Hematopoietic multipotent progenitor cell treated with erythropoietin and hydrocortisone succinate and interleukin-3 and kit ligand, for 4 days (in vitro differentiated cells): Measurements from ENCODE around the gene PRR33.
A peak's percentile ranks its signal among the peaks of the same experiment; 100 is the strongest.

Experiments used
- DNase-seq: peaks from one replicate; pipeline ENCODE4 v3.0.0-alpha.2; 2015

The PRR33 gene

GRCh38 chr11:1927848-1928469, 36.3 kb upstream of the PRR33 start:
- no peak for DNase-seq

GRCh38 chr11:1927026-1927847, 35.5 kb upstream of the PRR33 start:
- DNase-seq: no peak

- peak; percentile 74 for DNase-seq
Observed at GRCh38 chr11:1926156-1927025, 34.7 kb upstream of the PRR33 start.

- no peak for DNase-seq
Observed at GRCh38 chr11:1925373-1926155, 33.9 kb upstream of the PRR33 start.

GRCh38 chr11:1924646-1925372, 33.1 kb upstream of the PRR33 start:
- DNase-seq: no peak

- DNase-seq: no peak
Observed at GRCh38 chr11:1924181-1924580, 32.5 kb upstream of the PRR33 start.

GRCh38 chr11:1923201-1923956, 31.7 kb upstream of the PRR33 start:
- DNase-seq: no peak

GRCh38 chr11:1922481-1923081, 30.9 kb upstream of the PRR33 start:
- DNase-seq: no peak

GRCh38 chr11:1921574-1922141, 30.0 kb upstream of the PRR33 start:
- no peak for DNase-seq

GRCh38 chr11:1920909-1921573, 29.3 kb upstream of the PRR33 start:
- DNase-seq: no peak

- DNase-seq: no peak
Observed at GRCh38 chr11:1920128-1920908, 28.6 kb upstream of the PRR33 start.

- DNase-seq: no peak
Observed at GRCh38 chr11:1919391-1920127, 27.9 kb upstream of the PRR33 start, which contains the start of gene TNNT3. TNNT3 (plus strand) TSS chr11:1919703; CDS start chr11:1922875, 3,172 bp downstream.

GRCh38 chr11:1918436-1919315, 27.0 kb upstream of the PRR33 start:
- DNase-seq: no peak

- no peak for DNase-seq
Observed at GRCh38 chr11:1917523-1918435, 26.1 kb upstream of the PRR33 start.

GRCh38 chr11:1916986-1917522, 25.4 kb upstream of the PRR33 start:
- no peak for DNase-seq
